HUES64 (cell line): ENCODE data around the gene PIK3R6.

Experiments used
- H3K27ac ChIP-seq: 2 replicates; pipeline ENCODE4 v1.7.0; 2013; ENCODE audit warnings: low read depth, low read length, inconsistent platforms
- H3K27me3 ChIP-seq: 2 replicates; pipeline ENCODE4 v1.6.1; 2013; ENCODE audit warnings: mild to moderate bottlenecking, low read length; ENCODE audit not compliant: insufficient read depth
- H3K36me3 ChIP-seq: 2 replicates; pipeline ENCODE4 v1.6.1; 2013; ENCODE audit warnings: mild to moderate bottlenecking, low read length; ENCODE audit not compliant: insufficient read depth
- H3K4me1 ChIP-seq: 2 replicates; pipeline ENCODE4 v1.6.1; 2013; ENCODE audit warnings: mild to moderate bottlenecking, low read length, moderate library complexity; ENCODE audit not compliant: insufficient read depth
- H3K4me3 ChIP-seq: 2 replicates; pipeline ENCODE4 v1.5.1; 2013; ENCODE audit warnings: mild to moderate bottlenecking, low read length, moderate library complexity
- H3K9ac ChIP-seq: 2 replicates; pipeline ENCODE4 v1.6.1; 2013; ENCODE audit warnings: mild to moderate bottlenecking, low read depth, low read length
- H3K9me3 ChIP-seq: 2 replicates; pipeline ENCODE4 v1.6.1; 2013; ENCODE audit warnings: low read depth, low read length; ENCODE audit not compliant: insufficient read depth
- WGBS: fragments of 150-250, 120-280 bp; methylation state at CpG from one replicate; pipeline ENCODE4 v1.1.7; 2013; ENCODE audit warnings: missing lambda C conversion rate; 5-methylcytosine and 5-hydroxymethylcytosine counted together

The PIK3R6 gene

DNA sequence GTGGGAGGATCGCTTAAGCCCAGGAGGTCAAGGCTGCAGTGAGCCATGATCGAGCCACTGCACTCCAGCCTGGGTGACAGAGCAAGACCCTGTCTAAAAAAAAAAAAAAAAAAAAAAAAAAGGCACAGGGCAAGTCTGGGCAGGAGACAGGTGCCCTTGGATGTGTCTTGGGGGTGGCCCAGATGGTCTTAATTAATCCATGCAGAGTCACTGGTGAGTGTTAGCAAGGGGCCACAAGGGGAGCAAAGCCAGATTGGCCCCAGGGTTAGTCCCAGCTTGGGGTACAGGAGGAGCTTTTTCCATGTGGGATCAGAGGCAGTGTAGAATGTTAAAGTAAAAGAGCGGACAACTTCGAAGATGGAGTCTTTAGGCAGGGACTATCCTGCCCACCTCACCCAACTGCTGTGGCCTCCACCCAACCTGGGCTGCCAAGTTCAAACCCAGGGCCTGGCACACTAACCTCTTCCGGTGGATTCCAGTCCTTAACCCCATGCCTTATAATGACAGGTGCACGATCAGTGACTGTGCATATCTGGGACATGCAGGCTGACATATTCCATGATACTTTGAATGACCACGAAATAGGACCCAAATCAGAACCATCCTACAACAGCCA lies 36.1 kb downstream of the PIK3R6 start:
- 94% methylated on average over 7 of the region's 7 CpGs for WGBS
- Histone ChIP-seq H3K27me3 (no peaks in the 10 kb centered on the region), H3K27ac (no peak overlapping the region), H3K4me3 (no peak overlapping the region), H3K9ac (no peak overlapping the region), H3K36me3 (no peaks in the 10 kb centered on the region), H3K9me3 (no peaks in the 10 kb centered on the region), H3K4me1 (no peaks in the 10 kb centered on the region)

DNA sequence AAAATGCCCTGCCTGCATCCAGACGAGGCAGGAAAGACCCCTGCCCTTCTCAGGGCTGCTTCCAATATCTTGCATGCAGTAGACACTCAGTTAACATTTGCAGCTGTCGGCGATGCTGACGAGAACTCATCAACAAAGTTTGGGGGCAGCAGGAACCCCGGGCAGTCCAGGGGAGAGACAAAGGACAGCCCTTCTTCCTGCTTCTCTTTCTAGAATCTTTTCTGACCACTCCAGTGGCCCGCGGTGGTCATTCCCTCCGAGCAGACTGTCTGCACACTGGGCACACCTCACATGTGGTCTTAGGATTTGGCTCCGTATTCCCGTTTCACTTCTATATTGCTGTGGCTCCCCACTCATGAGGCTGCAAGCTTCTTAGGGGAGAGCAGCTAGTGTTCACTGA lies 37.3 kb downstream of the PIK3R6 start:
- Histone ChIP-seq H3K4me3 (no peak overlapping the region), H3K36me3 (no peaks in the 10 kb centered on the region), H3K27ac (no peak overlapping the region), H3K4me1 (no peaks in the 10 kb centered on the region), H3K9ac (no peak overlapping the region), H3K9me3 (no peaks in the 10 kb centered on the region), H3K27me3 (no peaks in the 10 kb centered on the region)
- WGBS: 88% methylated on average over 10 of the region's 10 CpGs

DNA sequence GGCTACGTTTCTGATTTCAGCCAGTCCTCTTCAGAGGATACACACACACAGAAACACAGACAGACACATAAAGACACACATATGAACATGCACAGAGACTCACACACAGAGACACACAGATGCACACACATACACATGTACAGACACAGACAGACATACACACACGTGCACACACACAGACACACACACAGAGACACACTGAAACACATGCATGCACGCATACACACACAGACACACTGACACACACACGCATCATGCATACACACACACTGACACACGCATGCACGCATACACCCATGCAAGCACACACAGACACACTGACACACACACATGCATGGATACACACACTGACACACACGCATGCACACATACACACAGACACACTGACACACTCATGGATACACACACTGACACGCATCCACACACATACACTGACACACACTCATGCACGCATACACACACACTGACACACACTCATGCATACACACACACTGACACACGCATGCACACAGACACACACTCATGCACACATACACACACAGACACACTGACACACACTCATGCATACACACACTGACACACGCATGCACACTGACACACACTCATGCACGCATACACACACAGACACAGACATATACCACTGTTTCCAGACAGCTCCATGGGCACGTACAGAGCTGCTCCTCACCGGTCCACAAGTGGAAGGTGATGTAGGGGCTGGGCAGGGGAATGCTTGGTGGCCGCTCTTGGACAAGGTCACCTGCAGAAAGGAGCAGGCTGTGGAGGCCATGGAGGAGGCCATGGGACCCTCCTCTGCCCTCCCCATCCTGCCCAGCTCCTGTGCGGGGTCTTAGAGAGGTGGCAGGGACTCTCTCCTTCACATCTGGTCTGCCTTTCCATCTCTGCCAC lies 38.2 kb downstream of the PIK3R6 start:
- Histone ChIP-seq H3K4me3 (no peak overlapping the region), H3K36me3 (no peaks in the 10 kb centered on the region), H3K4me1 (no peaks in the 10 kb centered on the region), H3K27ac (no peak overlapping the region), H3K9me3 (peaks cover 3% of the 10 kb centered on the region; the same call in 1 of the 2 replicates), H3K27me3 (no peaks in the 10 kb centered on the region), H3K9ac (no peak overlapping the region)
- WGBS: 96% methylated on average over 16 of the region's 16 CpGs

DNA sequence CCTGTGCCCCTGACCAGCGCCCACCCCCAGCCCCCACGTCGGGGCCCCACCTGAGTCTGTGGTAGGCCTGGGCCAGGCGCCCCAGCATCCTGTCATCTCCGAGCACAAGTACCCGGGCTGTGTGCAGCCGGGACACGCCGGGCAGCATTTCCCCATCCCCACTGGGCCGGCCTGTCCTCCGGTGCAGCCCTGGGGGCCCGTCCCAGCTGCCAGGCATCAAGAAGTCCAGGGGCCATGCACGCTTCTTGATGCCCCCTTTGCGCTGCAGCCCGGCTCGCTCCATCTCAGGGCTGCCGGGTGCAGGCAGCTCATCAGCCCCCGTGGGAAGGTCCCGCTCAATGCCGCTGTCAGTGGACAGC lies 39.0 kb downstream of the PIK3R6 start:
- no peaks in the 10 kb centered on the region for H3K36me3 ChIP-seq
- 94% methylated on average over 20 of the region's 20 CpGs for WGBS
- H3K27ac ChIP-seq: no peak overlapping the region
- H3K9ac ChIP-seq: no peak overlapping the region
- no peaks in the 10 kb centered on the region for H3K27me3 ChIP-seq
- no peaks in the 10 kb centered on the region for H3K4me1 ChIP-seq
- H3K9me3 ChIP-seq: peaks cover 4% of the 10 kb centered on the region; the same call in 1 of the 2 replicates
- no peak overlapping the region for H3K4me3 ChIP-seq

DNA sequence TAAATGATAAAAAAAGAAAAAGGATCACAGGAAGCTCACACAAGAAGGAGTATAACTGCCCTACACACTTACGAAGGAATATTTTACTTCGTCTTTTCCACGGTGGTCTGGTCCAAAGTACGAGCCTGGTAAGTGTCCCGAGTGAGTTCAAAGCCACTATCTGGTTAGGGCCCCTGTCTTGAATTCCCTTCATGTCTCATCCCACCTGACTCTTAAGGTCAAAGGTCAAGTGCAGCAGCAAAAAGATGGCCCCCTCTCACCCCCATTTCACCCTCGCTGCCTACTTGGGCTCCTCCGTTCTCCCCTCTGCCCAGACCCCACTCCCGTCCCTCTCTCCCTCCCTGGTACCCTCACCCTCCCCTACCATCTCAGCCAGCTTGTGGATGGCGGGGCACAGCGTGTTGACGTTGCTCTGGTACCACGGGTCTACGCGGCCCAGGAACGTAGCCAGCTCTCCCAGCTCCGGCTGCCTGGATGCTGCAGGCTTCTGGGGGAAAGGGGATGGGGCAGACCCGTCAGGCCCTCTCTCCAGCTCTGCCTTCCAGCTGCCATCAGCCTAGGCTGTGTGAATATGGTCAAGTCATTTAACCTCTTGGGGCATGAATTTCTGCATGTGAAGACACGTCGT lies 40.6 kb downstream of the PIK3R6 start:
- no peak overlapping the region for H3K27ac ChIP-seq
- no peaks in the 10 kb centered on the region for H3K36me3 ChIP-seq
- no peak overlapping the region for H3K9ac ChIP-seq
- no peaks in the 10 kb centered on the region for H3K4me1 ChIP-seq
- WGBS: 93% methylated on average over 19 of the region's 19 CpGs
- H3K4me3 ChIP-seq: no peak overlapping the region
- H3K9me3 ChIP-seq: peaks cover 4% of the 10 kb centered on the region; the same call in 1 of the 2 replicates
- H3K27me3 ChIP-seq: no peaks in the 10 kb centered on the region

DNA sequence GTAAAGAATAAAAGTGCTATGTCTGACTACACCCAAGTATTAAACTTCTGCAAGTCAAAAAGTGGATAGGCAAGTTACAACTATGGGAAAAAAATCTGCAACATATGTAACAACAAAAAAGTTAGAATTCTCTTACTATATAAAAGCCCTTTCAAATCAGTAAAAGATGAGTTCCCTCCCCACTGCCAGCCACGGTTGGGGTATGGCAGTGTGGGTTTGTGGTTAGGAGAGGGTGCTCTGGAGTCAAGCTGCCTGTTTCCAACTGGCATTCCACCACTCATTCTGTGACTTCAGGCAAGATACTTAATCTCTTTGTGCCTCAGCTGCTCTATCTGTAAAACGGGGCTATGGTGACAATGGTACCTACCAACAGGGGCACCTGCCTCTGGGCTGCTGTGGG lies 41.7 kb downstream of the PIK3R6 start:
- H3K27ac ChIP-seq: no peak overlapping the region
- H3K4me1 ChIP-seq: no peaks in the 10 kb centered on the region
- H3K27me3 ChIP-seq: no peaks in the 10 kb centered on the region
- H3K9me3 ChIP-seq: peaks cover 4% of the 10 kb centered on the region; the same call in 1 of the 2 replicates
- H3K4me3 ChIP-seq: no peak overlapping the region
- H3K9ac ChIP-seq: no peak overlapping the region
- H3K36me3 ChIP-seq: no peaks in the 10 kb centered on the region
- 94% methylated on average over 1 of the region's 2 CpGs for WGBS

DNA sequence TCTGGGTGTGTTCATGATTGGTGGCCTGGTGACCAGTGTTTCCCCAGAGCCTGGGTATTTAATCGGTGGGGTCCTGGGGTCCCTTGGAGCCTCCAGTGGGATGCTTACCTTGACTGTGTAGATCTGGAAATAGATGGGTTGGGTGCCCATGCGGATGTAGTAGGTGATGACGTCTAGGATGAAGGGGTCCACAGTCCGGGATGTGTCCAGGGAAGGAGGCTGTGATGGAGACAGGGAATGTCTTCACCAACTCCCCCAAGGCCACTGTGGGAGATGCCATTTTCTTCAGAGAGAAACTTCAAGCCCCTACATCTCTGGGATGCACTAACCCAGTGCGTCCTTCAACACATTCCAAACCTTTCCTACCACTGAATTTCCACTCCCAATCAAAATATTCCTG lies 44.2 kb downstream of the PIK3R6 start:
- Histone ChIP-seq H3K9ac (no peak overlapping the region), H3K4me3 (no peak overlapping the region), H3K27ac (no peak overlapping the region), H3K36me3 (no peaks in the 10 kb centered on the region), H3K9me3 (peaks cover 4% of the 10 kb centered on the region; the same call in 1 of the 2 replicates), H3K27me3 (no peaks in the 10 kb centered on the region), H3K4me1 (no peaks in the 10 kb centered on the region)
- 97% methylated on average over 5 of the region's 5 CpGs for WGBS

DNA sequence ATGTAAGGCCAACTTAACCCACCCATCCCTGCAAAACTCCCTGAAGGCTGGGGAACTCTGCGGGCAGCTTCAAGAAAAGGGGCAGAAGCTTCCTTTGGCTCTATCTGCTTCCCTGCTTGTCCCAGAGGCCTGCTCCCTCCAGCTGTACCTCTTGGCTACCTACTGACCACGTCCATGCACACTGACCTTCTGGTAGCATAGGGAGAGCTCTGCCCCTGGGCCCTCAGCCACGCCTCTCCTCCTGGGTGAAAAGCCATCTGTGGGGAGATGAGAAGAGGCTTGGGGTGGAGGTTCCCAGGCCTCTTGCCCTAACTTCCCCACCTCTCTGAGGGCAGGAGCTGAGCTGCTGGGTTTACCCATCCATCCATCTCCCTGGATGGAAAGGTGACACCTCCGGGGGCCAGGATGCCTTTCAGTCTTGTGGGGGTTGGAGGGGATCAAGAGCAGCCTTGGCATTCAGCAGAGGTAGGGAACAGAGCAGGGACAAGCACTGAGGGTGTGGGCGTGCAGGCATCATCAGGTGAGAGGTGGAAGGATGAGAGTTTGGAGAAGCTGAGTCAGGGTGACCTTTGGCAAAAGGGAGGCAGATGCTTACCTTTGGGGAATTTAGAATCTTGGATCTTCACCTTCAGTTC lies 45.0 kb downstream of the PIK3R6 start:
- H3K4me3 ChIP-seq: no peak overlapping the region
- H3K9me3 ChIP-seq: peaks cover 4% of the 10 kb centered on the region; the same call in 1 of the 2 replicates
- no peaks in the 10 kb centered on the region for H3K27me3 ChIP-seq
- H3K9ac ChIP-seq: no peak overlapping the region
- H3K36me3 ChIP-seq: no peaks in the 10 kb centered on the region
- no peaks in the 10 kb centered on the region for H3K4me1 ChIP-seq
- no peak overlapping the region for H3K27ac ChIP-seq
- WGBS: 90% methylated on average over 5 of the region's 5 CpGs

DNA sequence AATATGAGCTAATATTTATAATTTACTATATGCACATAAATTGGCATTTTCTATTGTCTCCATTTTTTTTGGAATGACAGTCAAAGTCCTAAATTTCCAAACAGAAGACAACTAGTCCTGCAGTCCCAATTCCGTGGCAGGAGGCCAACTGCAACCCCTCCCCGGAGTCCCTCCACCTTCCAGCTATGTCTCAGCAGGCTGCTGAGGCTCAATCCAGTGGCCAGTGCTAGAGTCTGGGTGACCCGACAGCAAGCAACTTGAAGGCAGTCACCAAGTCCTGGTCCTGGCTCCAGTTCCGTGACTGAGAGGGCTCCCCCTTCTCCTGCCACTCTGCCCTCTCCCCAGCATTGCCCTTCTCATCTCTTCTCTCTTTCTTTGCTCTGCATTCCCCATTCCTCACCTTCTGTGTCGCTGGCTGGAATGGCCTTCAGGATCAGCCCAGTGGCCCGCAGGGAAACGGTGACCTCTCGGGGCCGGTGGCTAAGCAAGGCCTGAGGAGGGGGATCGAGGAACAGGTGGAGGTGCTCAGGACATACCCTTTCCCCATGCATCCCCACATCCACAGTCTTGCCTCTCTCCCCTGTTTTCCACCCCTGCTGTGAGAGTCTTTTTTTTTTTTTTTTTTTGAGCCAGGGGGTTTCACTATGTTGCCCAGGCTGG lies 45.9 kb downstream of the PIK3R6 start:
- no peaks in the 10 kb centered on the region for H3K36me3 ChIP-seq
- no peak overlapping the region for H3K4me3 ChIP-seq
- no peaks in the 10 kb centered on the region for H3K4me1 ChIP-seq
- no peak overlapping the region for H3K27ac ChIP-seq
- H3K9me3 ChIP-seq: peaks cover 4% of the 10 kb centered on the region; the same call in 1 of the 2 replicates
- 95% methylated on average over 10 of the region's 10 CpGs for WGBS
- H3K9ac ChIP-seq: no peak overlapping the region
- no peaks in the 10 kb centered on the region for H3K27me3 ChIP-seq

DNA sequence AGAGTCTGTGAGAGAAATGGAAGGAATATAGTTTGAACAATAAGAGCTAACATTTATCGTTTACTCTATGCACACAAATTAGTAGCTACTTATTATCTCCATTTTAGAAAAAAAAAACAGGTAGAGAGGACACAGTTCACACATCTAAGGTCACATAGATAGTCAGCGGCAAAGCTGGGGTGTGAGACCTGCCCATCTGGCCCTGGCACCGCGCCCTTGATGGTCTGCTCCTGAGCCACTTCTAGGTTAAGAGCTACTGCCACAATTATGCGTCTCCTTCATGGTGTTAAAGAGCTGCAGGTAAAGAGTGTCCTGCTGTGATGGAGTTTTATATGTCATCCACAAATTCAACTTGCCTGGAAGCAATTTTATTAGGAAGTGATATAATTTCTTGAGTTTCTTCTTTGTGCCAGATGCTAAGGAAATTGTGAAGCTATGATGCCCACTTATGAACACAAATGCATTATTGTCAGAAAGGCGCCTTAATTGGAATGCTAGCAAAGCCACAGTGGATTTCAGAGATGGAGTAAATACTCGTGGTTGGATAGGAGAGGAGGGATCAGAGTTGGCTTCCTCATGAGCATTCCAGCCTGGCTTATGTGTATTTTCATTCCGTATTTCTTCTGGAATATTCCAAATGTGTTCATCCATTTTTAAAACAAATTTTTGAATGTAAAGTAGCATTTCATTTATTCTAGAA lies 47.0 kb downstream of the PIK3R6 start:
- H3K9me3 ChIP-seq: peaks cover 4% of the 10 kb centered on the region; the same call in 1 of the 2 replicates

More for the DNA sequence above, 47.0 kb downstream of the PIK3R6 start:
- Histone ChIP-seq H3K36me3 (no peaks in the 10 kb centered on the region), H3K27ac (no peak overlapping the region), H3K4me1 (no peaks in the 10 kb centered on the region), H3K27me3 (no peaks in the 10 kb centered on the region), H3K9ac (no peak overlapping the region), H3K4me3 (no peak overlapping the region)
- 90% methylated on average over 7 of the region's 8 CpGs for WGBS
